Measurements from ENCODE around the gene LYPD6.

DNA sequence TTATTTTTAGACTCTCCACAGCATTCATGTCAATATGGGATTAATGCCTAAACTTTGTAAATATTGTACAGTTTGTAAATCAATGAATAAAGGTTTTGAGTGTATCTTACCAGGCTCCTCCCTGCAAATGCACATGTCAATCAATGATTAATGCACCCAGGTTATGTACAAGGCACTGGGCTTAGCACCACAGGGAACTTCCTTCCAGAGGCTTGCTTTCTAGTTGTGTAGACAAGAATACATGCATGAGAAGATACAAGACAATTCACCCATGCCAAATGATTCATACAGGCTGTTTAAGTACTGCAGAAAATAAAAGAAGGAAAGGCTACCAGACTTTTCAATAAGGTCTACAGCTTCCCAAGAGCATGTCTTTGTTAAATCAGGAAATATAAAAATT, 143.1 kb downstream of the LYPD6 start:
- TF ChIP-seq, protein P1, sequence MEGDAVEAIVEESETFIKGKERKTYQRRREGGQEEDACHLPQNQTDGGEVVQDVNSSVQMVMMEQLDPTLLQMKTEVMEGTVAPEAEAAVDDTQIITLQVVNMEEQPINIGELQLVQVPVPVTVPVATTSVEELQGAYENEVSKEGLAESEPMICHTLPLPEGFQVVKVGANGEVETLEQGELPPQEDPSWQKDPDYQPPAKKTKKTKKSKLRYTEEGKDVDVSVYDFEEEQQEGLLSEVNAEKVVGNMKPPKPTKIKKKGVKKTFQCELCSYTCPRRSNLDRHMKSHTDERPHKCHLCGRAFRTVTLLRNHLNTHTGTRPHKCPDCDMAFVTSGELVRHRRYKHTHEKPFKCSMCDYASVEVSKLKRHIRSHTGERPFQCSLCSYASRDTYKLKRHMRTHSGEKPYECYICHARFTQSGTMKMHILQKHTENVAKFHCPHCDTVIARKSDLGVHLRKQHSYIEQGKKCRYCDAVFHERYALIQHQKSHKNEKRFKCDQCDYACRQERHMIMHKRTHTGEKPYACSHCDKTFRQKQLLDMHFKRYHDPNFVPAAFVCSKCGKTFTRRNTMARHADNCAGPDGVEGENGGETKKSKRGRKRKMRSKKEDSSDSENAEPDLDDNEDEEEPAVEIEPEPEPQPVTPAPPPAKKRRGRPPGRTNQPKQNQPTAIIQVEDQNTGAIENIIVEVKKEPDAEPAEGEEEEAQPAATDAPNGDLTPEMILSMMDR (conservative IDR thresholded peaks at IDR 0.05; ENCODE audit: low read depth, low read length): no peak
- TF ChIP-seq EZH2 (IDR thresholded peaks at IDR 0.05; ENCODE audit: low read length, unreplicated experiment): no peak
